Mucosa of descending colon (tissue), 3 donors: ENCODE results near the gene PES1. TPM values are rescaled to one million over a fixed set of nuclear protein-coding genes. Genes with fewer than 3 reads are reported as not detected.

Source experiments
- ATAC-seq: fragments of 200-7000 bp; cut with Tn5 transposase; one replicate; pipeline ENCODE4 v1.9.1; 2020; ENCODE audit warnings: mild to moderate bottlenecking, moderate library complexity
- DNase-seq, 3 donors: peaks; one replicate each; pipeline ENCODE4 v3.0.0-alpha.2; 2020
- H3K36me3 ChIP-seq: fragments of 200-600 bp; one replicate; pipeline ENCODE4 v1.8.0; 2021; ENCODE audit warnings: low read depth, mild to moderate bottlenecking
- H3K4me1 ChIP-seq: fragments of 200-600 bp; one replicate; pipeline ENCODE4 v1.8.0; 2021; ENCODE audit warnings: low read depth, mild to moderate bottlenecking
- H3K4me3 ChIP-seq: fragments of 200-600 bp; one replicate; pipeline ENCODE4 v1.8.0; 2021; ENCODE audit warnings: mild to moderate bottlenecking
- H3K9me3 ChIP-seq: fragments of 200-600 bp; one replicate; pipeline ENCODE4 v1.8.0; 2021; ENCODE audit warnings: mild to moderate bottlenecking
- CTCF ChIP-seq: fragments of 200-600 bp; IDR thresholded peaks from one replicate; pipeline ENCODE4 v1.8.0; 2022; ENCODE audit warnings: antibody characterized with exemption, mild to moderate bottlenecking
- intact Hi-C, 2 donors: fragments of 100-400 bp; cut with DNase I in 1 of 2; cut with micrococcal nuclease in 1 of 2; formaldehyde crosslinking; loops; one replicate each; pipeline versions ENCODE4 v1.11.0 to v1.11.1; 2022; cut with DNase I, micrococcal nuclease
- total RNA-seq, 3 donors: library from RNA; stranded (reverse); fragmentation: NEBNext Ultra II Directional in 2 of 3; extraction: Animal tissue kit (Norgen Biotek cat#: 25700) in 2 of 3; gene quantifications; one replicate each; pipeline versions ENCODE4 v1.2.1 to v1.2.4, GENCODE V29; 2021 to 2023
- donor health status: DM: no; HTN: no; CAD: no; lungs with moderate emphysema.
- donor health status: DM: no; HTN: no; CAD: no.
- donor health status: DM: no; HTN: yes; CAD: no.

Gene PES1
- total RNA-seq, 3 donors from 2014 or later: 46.2 to 54.3 (median 48.5) TPM

DNA sequence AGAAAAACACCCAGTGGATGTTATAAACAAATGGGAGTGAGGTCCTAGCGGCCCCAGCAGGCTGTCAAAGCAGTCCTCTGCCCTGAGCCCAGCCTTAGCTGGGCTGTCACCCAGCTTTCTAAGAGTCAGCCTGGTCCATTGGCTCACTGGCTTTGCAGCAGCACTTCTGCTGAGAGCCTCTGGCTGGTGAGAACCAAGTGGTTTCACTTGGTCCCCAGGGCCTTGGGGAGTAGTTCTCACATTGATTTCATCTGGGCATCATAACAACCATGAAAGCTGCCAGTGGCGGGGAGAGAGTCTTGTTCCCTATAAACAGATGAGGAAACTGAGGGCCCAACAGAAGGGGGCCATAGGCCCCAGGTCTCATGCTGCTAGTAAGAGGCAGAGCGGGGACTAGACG, 56.5 kb downstream of the PES1 start:
- Histone ChIP-seq H3K36me3 (no peaks in the 10 kb centered on the region), H3K9me3 (no peaks in the 10 kb centered on the region), H3K4me1 (no peaks in the 10 kb centered on the region), H3K4me3 (no peak overlapping the region)
- intact Hi-C loops: no loop called here
- DNase-seq (peak in 1 of 3 donors; percentile 4), ATAC-seq (no peak)
- TF ChIP-seq CTCF: no peak

GRCh38 chr22:30531651-30532608, 59.8 kb downstream of the PES1 start:
- H3K9me3 ChIP-seq: no peaks in the 10 kb centered on the region
- ATAC-seq (no peak), DNase-seq (peak in 1 of 3 donors; percentile 19)
- H3K36me3 ChIP-seq: no peaks in the 10 kb centered on the region
- no peak overlapping the region for H3K4me3 ChIP-seq
- intact Hi-C loops: no loop called here
- H3K4me1 ChIP-seq: no peaks in the 10 kb centered on the region
- no peak for TF ChIP-seq CTCF

DNA sequence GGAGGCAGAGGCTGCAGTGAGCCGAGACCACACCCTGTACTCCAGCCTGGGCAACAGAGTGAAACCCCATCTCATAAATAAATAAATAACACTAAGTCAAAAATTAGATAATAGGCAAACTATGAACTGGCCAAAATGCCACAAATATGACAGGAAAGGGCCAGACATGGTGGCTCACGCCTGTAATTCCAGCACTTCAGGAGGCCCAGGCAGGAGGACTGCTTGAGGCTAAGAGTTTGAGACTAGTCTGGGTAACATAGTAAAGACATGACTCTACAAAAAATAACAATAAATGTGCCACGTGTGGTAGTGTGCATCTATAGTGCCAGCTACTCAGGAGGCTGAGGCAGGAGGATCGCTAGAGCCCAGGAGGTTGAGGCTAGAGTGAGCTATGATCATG, 65.1 kb downstream of the PES1 start:
- Histone ChIP-seq H3K4me3 (no peak overlapping the region), H3K36me3 (no peaks in the 10 kb centered on the region), H3K9me3 (no peaks in the 10 kb centered on the region), H3K4me1 (no peaks in the 10 kb centered on the region)
- ATAC-seq: no peak
- intact Hi-C loops: no loop called here
- no peak for TF ChIP-seq CTCF
- no peak for DNase-seq

Other genes starting within 250 kb of the PES1 start
- 100 to 1,000 TPM; 133 to 152 (median 151) TPM for gene SF3A1, start 235.0 kb downstream of the PES1 start, total RNA-seq
- gene CCDC157, start 234.9 kb downstream of the PES1 start, total RNA-seq: 1 to 10 TPM; 1.6 to 2.2 (median 1.8) TPM
- 10 to 100 TPM in 1 of 3 donors, 1 to 10 TPM in 2; 9.0 to 14.2 (median 9.1) TPM for gene RNF215, start 204.5 kb downstream of the PES1 start, total RNA-seq
- 1 to 10 TPM in 2 of 3 donors, under 1 TPM in 1; 0.67 to 4.0 (median 2.5) TPM for gene SEC14L2, start 194.9 kb downstream of the PES1 start, total RNA-seq
- gene MTFP1, start 166.1 kb downstream of the PES1 start, total RNA-seq: 10 to 100 TPM; 14.0 to 26.0 (median 25.3) TPM
- gene SEC14L3, start 119.9 kb downstream of the PES1 start, total RNA-seq: not detected
- not detected for gene SEC14L4, start 86.2 kb downstream of the PES1 start, total RNA-seq
- gene SEC14L6, start 45.2 kb downstream of the PES1 start, total RNA-seq: under 1 TPM in 2 of 3 donors, not detected in 1; 0.26 to 0.47 TPM
- 10 to 100 TPM in 2 of 3 donors, 1 to 10 TPM in 1; 7.9 to 15.9 (median 10.1) TPM for gene GAL3ST1, start 17.2 kb downstream of the PES1 start, total RNA-seq
- gene TCN2, start 15.3 kb upstream of the PES1 start, total RNA-seq: 10 to 100 TPM; 23.3 to 43.7 (median 40.2) TPM
- gene SLC35E4, start 43.9 kb upstream of the PES1 start, total RNA-seq: 1 to 10 TPM; 5.0 to 8.5 (median 7.6) TPM
- 10 to 100 TPM; 16.2 to 21.6 (median 16.3) TPM for gene DUSP18, start 76.0 kb upstream of the PES1 start, total RNA-seq
- gene OSBP2, start 103.0 kb upstream of the PES1 start, total RNA-seq: 1 to 10 TPM; 2.9 to 5.3 (median 3.4) TPM